ENCODE measurements around the gene REEP1.

DNA sequence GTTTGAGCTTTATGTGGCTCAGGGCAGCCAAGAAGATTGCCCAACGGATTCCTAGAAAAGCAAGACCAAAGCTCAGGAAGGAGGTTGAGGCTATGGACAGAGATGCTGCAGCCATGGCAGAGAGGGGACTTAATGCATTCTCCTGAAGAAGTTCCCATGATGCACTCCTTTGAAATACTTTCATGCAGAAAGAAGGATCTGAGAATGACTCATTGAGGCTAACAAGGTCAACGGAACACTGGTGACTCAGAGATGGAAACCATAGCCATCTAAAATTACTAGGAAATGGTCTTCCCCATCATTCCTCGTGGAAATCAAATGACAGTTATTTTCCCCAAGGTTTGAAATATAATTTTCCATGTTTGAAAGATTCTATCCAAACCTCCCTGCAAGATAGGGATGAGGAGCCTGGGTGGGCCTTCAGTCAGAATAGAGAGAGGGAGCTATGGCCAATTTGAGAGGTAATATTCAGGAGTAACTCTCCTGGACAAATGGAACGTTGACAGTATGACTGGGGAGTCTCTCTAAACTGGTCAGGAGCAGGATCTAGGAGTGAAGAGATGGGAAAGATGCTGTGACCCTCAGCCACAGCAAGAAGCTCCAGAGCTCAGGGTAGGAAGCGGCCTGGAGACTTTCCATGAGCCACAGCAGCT is 63.0 kb downstream of the REEP1 start:
- TF ChIP-seq, protein P1, sequence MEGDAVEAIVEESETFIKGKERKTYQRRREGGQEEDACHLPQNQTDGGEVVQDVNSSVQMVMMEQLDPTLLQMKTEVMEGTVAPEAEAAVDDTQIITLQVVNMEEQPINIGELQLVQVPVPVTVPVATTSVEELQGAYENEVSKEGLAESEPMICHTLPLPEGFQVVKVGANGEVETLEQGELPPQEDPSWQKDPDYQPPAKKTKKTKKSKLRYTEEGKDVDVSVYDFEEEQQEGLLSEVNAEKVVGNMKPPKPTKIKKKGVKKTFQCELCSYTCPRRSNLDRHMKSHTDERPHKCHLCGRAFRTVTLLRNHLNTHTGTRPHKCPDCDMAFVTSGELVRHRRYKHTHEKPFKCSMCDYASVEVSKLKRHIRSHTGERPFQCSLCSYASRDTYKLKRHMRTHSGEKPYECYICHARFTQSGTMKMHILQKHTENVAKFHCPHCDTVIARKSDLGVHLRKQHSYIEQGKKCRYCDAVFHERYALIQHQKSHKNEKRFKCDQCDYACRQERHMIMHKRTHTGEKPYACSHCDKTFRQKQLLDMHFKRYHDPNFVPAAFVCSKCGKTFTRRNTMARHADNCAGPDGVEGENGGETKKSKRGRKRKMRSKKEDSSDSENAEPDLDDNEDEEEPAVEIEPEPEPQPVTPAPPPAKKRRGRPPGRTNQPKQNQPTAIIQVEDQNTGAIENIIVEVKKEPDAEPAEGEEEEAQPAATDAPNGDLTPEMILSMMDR (IDR thresholded peaks at IDR 0.05) = no peak
- no peak for TF ChIP-seq POLR2A (IDR thresholded peaks at IDR 0.05)
